GM12865 (cell line): Measurements from ENCODE around the gene KRTAP10-8.

ENCODE experiments used
- DNase-seq: peaks from one replicate; pipeline ENCODE4 v3.0.0; 2010; ENCODE audit warnings: low read depth
- H3K4me3 ChIP-seq: 2 replicates; pipeline ENCODE4 v1.5.1; 2011; ENCODE audit warnings: mild to moderate bottlenecking, low read depth, low read length, control low read depth
- CTCF ChIP-seq: IDR thresholded peaks from 2 replicates; pipeline ENCODE4 v1.5.1; 2011; ENCODE audit warnings: low read length, control low read depth, low read depth, inconsistent platforms; ENCODE audit not compliant: insufficient read depth; ENCODE audit errors: missing control alignments

Gene KRTAP10-8

DNA sequence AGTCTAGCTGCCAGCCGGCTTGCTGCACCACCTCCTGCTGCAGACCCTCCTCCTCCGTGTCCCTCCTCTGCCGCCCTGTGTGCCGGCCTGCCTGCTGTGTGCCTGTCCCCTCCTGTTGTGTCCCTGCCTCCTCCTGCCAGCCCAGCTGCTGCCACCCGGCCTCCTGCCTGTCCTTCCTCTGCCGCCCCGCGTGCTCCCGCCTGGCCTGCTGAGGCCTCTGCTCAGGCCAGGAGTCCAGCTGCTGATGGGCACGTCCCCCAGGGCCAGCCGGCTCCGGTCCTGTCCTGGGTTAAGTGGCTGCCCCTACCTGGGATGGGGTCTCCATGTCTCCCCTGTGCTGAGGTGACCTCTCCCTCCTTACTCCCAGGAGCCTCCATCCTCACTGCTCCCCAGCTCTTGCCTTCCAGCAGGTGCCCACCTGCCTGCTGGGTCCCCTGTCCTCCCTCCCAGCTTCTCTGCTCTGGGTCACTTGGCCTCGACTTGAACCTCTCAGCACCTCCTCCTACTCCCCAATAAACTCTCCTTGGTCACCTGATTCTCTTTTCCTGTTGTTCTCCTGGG is 870 bp downstream of the KRTAP10-8 start:
- H3K4me3 ChIP-seq: no peak overlapping the region
- DNase-seq: no peak
- no peak for TF ChIP-seq CTCF

DNA sequence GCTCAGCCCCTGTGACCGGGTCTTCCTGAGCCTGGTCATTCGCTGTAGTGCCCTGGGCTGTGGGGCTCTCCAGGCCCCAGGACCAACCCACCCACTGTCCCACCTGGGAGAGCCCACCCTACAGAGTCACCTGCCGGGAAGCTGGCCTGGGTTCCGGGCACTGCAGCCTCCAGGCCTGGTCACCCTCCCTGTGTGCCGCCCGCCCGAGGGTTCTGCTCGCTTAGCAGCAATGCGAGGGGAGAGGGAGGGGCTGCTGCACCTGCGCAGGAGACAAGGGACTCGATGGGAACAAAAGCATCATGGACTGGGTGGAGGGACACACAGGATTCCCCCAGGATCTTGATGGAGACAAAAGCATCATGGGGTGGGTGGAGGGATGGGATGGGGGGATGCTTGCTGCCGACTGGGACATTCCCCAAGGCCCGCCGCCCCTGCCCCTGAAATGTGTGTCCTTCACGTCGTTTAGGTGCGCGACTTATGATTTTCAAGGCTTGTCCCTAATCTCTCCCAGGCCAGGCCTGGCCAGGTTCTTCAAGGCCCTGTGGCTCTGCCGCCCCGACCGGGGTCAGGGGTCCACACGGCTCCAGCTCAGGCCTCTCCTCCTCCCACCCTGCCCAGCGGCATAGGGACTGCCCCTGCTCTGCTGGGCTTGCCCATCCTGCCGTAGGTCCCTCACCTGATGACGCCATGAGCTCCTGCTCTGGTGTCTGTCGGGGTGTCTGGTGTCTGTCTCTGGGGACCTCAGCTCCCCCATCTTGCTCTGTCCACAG is 1.7 kb downstream of the KRTAP10-8 start:
- H3K4me3 ChIP-seq: no peak overlapping the region
- no peak for DNase-seq
- no peak for TF ChIP-seq CTCF

DNA sequence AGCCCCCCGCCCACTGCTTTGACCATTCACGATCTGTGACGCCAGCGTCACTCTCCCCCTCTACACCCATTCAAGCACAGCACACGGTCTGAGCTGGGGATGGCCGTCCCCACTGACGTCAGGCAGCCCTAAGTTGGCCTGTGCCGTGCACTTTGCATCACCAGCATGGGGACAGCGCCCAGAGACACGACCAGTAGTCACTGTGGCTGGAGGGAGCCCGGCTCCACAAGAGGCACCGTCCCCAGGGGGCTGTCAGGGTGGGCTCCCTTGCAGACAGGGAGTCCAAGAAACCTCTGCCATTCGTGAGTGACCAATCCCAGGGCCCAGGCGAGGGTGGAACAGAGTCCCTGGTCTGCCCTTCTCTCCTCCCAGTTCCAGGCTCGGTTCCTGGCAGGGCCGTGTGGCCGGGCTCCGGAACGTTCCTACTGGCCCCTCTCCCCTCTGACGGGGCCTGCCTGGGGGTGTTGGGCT is 2.3 kb downstream of the KRTAP10-8 start:
- TF ChIP-seq CTCF: no peak
- DNase-seq: no peak
- no peak overlapping the region for H3K4me3 ChIP-seq

GRCh38 chr21:44614961-44615391 is 3.1 kb downstream of the KRTAP10-8 start:
- no peak overlapping the region for H3K4me3 ChIP-seq
- no peak for TF ChIP-seq CTCF
- no peak for DNase-seq

- TF ChIP-seq CTCF: no peak
- DNase-seq: no peak
- no peak overlapping the region for H3K4me3 ChIP-seq
These were observed 3.6 kb downstream of the KRTAP10-8 start for GRCh38 chr21:44615466-44615865.

- no peak for TF ChIP-seq CTCF
- no peak overlapping the region for H3K4me3 ChIP-seq
- no peak for DNase-seq
These were observed 4.2 kb downstream of the KRTAP10-8 start for GRCh38 chr21:44615911-44616590.
